Measurements from ENCODE around the gene ORC6. TPM values are rescaled to one million over a fixed set of nuclear protein-coding genes. Genes with fewer than 3 reads are reported as not detected.
A peak's percentile ranks its signal among the peaks of the same experiment; 100 is the strongest.

The ORC6 gene
- total and polyA plus RNA-seq, 9 of the 15 experiments (the other 6 are each of a cell fraction or from before 2014, with no cell fraction given), result 18.7 to 71.4 (median 47.0) TPM

GRCh38 chr16:46743232-46743719 is 53.8 kb downstream of the ORC6 start (continued):
- TF ChIP-seq BACH1 (tag; IDR thresholded peaks at IDR 0.05) (0 out of 2 replicates have a peak, but pooled peaks have one; percentile 19), HES1 (IDR thresholded peaks at IDR 0.05; ENCODE audit: low read depth) (no peak), E4F1 (CRISPR knock-in tag; IDR thresholded peaks at IDR 0.05; ENCODE audit: borderline replicate concordance) (no peak), PHF8 (IDR thresholded peaks at IDR 0.05; ENCODE audit: borderline replicate concordance, low read length) (peak; percentile 13; the same call in 1 of the 2 replicates), ZNF740 (CRISPR knock-in tag; IDR thresholded peaks at IDR 0.05) (0 out of 2 replicates have a peak, but pooled peaks have one; percentile 0), ZNF740 (tag; IDR thresholded peaks at IDR 0.05) (0 out of 4 replicates have a peak, but pooled peaks of 1 of the 2 experiments have one; percentile 9), CBX2 (IDR thresholded peaks at IDR 0.05; ENCODE audit: insufficient read depth, low read length, poor library complexity, severe bottlenecking) (no peak), SP2 (IDR thresholded peaks at IDR 0.05; ENCODE audit: extremely low read depth, low read depth, low read length, poor library complexity, severe bottlenecking) (no peak), PRDM10 (IDR thresholded peaks at IDR 0.05; ENCODE audit: partially characterized antibody) (peak; percentile 34), RBBP5 (IDR thresholded peaks at IDR 0.05; ENCODE audit: borderline replicate concordance, insufficient read depth, low read length, poor library complexity, severe bottlenecking) (peak; percentile 1), ZNF408 (CRISPR knock-in tag; IDR thresholded peaks at IDR 0.05; ENCODE audit: low read depth) (no peak), FOXJ2 (tag; IDR thresholded peaks at IDR 0.05) (0 out of 2 replicates have a peak, but pooled peaks have one; percentile 28), GTF2F1 (IDR thresholded peaks at IDR 0.05; ENCODE audit: low read depth, low read length) (0 out of 2 replicates have a peak, but pooled peaks have one; percentile 4), ZBTB49 (CRISPR knock-in tag; IDR thresholded peaks at IDR 0.05; ENCODE audit: borderline replicate concordance) (no peak), ZNF224 (CRISPR knock-in tag; IDR thresholded peaks at IDR 0.05) (no peak)
